ENCODE measurements around the gene XRCC1. TPM values are rescaled to one million over a fixed set of nuclear protein-coding genes. Genes with fewer than 3 reads are reported as not detected.

XRCC1 gene
- total RNA-seq, 1 donor from 2014 or later: 14.6 TPM

DNA sequence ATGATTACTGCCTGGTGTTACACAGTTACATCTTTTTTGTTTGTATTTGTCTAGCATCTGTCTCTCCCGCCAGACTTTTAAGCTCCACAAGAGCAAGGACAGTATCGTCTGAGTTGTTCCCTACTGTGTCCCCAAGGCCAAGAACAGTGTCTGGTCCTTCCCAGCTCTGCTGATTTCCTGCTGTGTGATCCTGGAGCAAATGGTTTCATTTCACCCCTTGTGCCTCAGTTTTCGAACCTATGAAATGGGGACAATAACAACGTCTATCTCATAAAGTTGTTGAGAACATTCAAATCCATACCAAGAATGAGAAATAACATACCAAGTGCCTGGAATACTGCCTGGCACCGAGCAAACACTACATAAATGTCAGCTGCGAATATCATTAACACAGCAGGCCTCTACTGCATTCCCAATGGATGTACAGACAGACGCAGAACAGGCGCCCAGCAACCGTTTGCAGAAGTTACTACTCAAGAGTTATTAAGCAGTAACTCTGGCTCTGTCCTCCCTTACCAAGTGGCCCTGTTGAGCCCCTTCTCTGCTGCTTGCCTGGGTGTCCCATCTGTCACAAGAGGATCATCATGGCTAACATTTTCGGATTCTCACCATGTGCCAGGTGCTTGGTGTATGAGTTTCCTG is 11.4 kb downstream of the XRCC1 start:
- no peak overlapping the region for H3K4me3 Mint-ChIP-seq (ENCODE audit: unreplicated experiment)
- H3K36me3 Mint-ChIP-seq (ENCODE audit: low read depth, unreplicated experiment): peaks cover 15% of the 10 kb centered on the region
- Histone ChIP-seq H3K27ac (ENCODE audit: low read depth, low read length) (no peak overlapping the region), H2AFZ (ENCODE audit: low read depth, low read length) (no peak overlapping the region), H3K4me1 (ENCODE audit: insufficient read depth, low read length) (peaks cover 11% of the 10 kb centered on the region), H3K4me2 (ENCODE audit: low read length) (no peak overlapping the region), H3K9ac (ENCODE audit: low read length) (no peak overlapping the region), H3K27me3 (ENCODE audit: insufficient read depth, low read length) (no peaks in the 10 kb centered on the region), H3K79me2 (ENCODE audit: insufficient read depth, low read length) (peaks cover 7% of the 10 kb centered on the region), H3K36me3 (ENCODE audit: insufficient read depth, low read length) (peaks cover 4% of the 10 kb centered on the region), H4K20me1 (ENCODE audit: insufficient read depth, low read length) (no peaks in the 10 kb centered on the region), H3K9me3 (ENCODE audit: insufficient read depth, low read depth, low read length) (no peaks in the 10 kb centered on the region), H3K4me3 (ENCODE audit: insufficient read depth, low read depth, low read length) (no peak overlapping the region)
- H3K27me3 Mint-ChIP-seq (ENCODE audit: low read depth, unreplicated experiment): no peaks in the 10 kb centered on the region
- no peak for FAIRE-seq
- peaks cover 7% of the 10 kb centered on the region for H3K4me1 Mint-ChIP-seq (ENCODE audit: low read depth, unreplicated experiment)
- peaks cover 2% of the 10 kb centered on the region for H3K9me3 Mint-ChIP-seq (ENCODE audit: unreplicated experiment)
- no peak overlapping the region for H3K27ac Mint-ChIP-seq (ENCODE audit: unreplicated experiment)
- DNase-seq (ENCODE audit: low read depth): no peak
- TF ChIP-seq EZH2 (IDR thresholded peaks at IDR 0.05; ENCODE audit: insufficient read depth, low read length): no peak
- TF ChIP-seq, protein P1, sequence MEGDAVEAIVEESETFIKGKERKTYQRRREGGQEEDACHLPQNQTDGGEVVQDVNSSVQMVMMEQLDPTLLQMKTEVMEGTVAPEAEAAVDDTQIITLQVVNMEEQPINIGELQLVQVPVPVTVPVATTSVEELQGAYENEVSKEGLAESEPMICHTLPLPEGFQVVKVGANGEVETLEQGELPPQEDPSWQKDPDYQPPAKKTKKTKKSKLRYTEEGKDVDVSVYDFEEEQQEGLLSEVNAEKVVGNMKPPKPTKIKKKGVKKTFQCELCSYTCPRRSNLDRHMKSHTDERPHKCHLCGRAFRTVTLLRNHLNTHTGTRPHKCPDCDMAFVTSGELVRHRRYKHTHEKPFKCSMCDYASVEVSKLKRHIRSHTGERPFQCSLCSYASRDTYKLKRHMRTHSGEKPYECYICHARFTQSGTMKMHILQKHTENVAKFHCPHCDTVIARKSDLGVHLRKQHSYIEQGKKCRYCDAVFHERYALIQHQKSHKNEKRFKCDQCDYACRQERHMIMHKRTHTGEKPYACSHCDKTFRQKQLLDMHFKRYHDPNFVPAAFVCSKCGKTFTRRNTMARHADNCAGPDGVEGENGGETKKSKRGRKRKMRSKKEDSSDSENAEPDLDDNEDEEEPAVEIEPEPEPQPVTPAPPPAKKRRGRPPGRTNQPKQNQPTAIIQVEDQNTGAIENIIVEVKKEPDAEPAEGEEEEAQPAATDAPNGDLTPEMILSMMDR (IDR thresholded peaks at IDR 0.05; ENCODE audit: insufficient read depth, low read depth, low read length): no peak

GRCh38 chr19:43562698-43563241 is 12.6 kb downstream of the XRCC1 start:
- Histone ChIP-seq H3K79me2 (ENCODE audit: insufficient read depth, low read length) (peaks cover 7% of the 10 kb centered on the region), H3K4me2 (ENCODE audit: low read length) (peak overlapping the region; percentile 43), H3K9me3 (ENCODE audit: insufficient read depth, low read depth, low read length) (no peaks in the 10 kb centered on the region), H2AFZ (ENCODE audit: low read depth, low read length) (no peak overlapping the region), H3K27ac (ENCODE audit: low read depth, low read length) (peak overlapping the region; percentile 57), H3K36me3 (ENCODE audit: insufficient read depth, low read length) (peaks cover 4% of the 10 kb centered on the region), H3K27me3 (ENCODE audit: insufficient read depth, low read length) (no peaks in the 10 kb centered on the region), H3K4me3 (ENCODE audit: insufficient read depth, low read depth, low read length) (no peak overlapping the region), H3K4me1 (ENCODE audit: insufficient read depth, low read length) (peaks cover 11% of the 10 kb centered on the region), H3K9ac (ENCODE audit: low read length) (peak overlapping the region; percentile 12), H4K20me1 (ENCODE audit: insufficient read depth, low read length) (no peaks in the 10 kb centered on the region)
- TF ChIP-seq, protein P1 (IDR thresholded peaks at IDR 0.05; ENCODE audit: insufficient read depth, low read depth, low read length): no peak
- no peak for TF ChIP-seq EZH2 (IDR thresholded peaks at IDR 0.05; ENCODE audit: insufficient read depth, low read length)
- Mint-ChIP-seq H3K4me3 (ENCODE audit: unreplicated experiment) (no peak overlapping the region), H3K27ac (ENCODE audit: unreplicated experiment) (no peak overlapping the region), H3K4me1 (ENCODE audit: low read depth, unreplicated experiment) (peaks cover 7% of the 10 kb centered on the region), H3K9me3 (ENCODE audit: unreplicated experiment) (peaks cover 2% of the 10 kb centered on the region), H3K36me3 (ENCODE audit: low read depth, unreplicated experiment) (peaks cover 15% of the 10 kb centered on the region), H3K27me3 (ENCODE audit: low read depth, unreplicated experiment) (no peaks in the 10 kb centered on the region)
- FAIRE-seq: peak; percentile 97
- DNase-seq (ENCODE audit: low read depth): peak; percentile 89

GRCh38 chr19:43562226-43562697 is 13.1 kb downstream of the XRCC1 start:
- H3K27ac Mint-ChIP-seq (ENCODE audit: unreplicated experiment): no peak overlapping the region
- FAIRE-seq: no peak

More at GRCh38 chr19:43562226-43562697, 13.1 kb downstream of the XRCC1 start:
- H3K36me3 Mint-ChIP-seq (ENCODE audit: low read depth, unreplicated experiment): peaks cover 15% of the 10 kb centered on the region
- Histone ChIP-seq H3K4me2 (ENCODE audit: low read length) (no peak overlapping the region), H3K36me3 (ENCODE audit: insufficient read depth, low read length) (peaks cover 4% of the 10 kb centered on the region), H3K79me2 (ENCODE audit: insufficient read depth, low read length) (peaks cover 7% of the 10 kb centered on the region), H3K27me3 (ENCODE audit: insufficient read depth, low read length) (no peaks in the 10 kb centered on the region), H3K27ac (ENCODE audit: low read depth, low read length) (peak overlapping the region; percentile 49), H3K4me1 (ENCODE audit: insufficient read depth, low read length) (peaks cover 11% of the 10 kb centered on the region), H2AFZ (ENCODE audit: low read depth, low read length) (no peak overlapping the region), H4K20me1 (ENCODE audit: insufficient read depth, low read length) (no peaks in the 10 kb centered on the region), H3K9ac (ENCODE audit: low read length) (no peak overlapping the region), H3K9me3 (ENCODE audit: insufficient read depth, low read depth, low read length) (no peaks in the 10 kb centered on the region), H3K4me3 (ENCODE audit: insufficient read depth, low read depth, low read length) (no peak overlapping the region)
- no peak for TF ChIP-seq EZH2 (IDR thresholded peaks at IDR 0.05; ENCODE audit: insufficient read depth, low read length)
- TF ChIP-seq, protein P1 (IDR thresholded peaks at IDR 0.05; ENCODE audit: insufficient read depth, low read depth, low read length): no peak
- no peaks in the 10 kb centered on the region for H3K27me3 Mint-ChIP-seq (ENCODE audit: low read depth, unreplicated experiment)
- DNase-seq (ENCODE audit: low read depth): no peak
- peaks cover 7% of the 10 kb centered on the region for H3K4me1 Mint-ChIP-seq (ENCODE audit: low read depth, unreplicated experiment)
- H3K9me3 Mint-ChIP-seq (ENCODE audit: unreplicated experiment): peaks cover 2% of the 10 kb centered on the region
- no peak overlapping the region for H3K4me3 Mint-ChIP-seq (ENCODE audit: unreplicated experiment)
